ENCODE data around the gene CNTNAP2. TPM values are rescaled to one million over a fixed set of nuclear protein-coding genes. Genes with fewer than 3 reads are reported as not detected.

The CNTNAP2 gene
- total and polyA plus RNA-seq, 2 of the 8 experiments (the other 6 are each of a cell fraction or from before 2014, with no cell fraction given): 27.9 to 71.0 TPM

DNA sequence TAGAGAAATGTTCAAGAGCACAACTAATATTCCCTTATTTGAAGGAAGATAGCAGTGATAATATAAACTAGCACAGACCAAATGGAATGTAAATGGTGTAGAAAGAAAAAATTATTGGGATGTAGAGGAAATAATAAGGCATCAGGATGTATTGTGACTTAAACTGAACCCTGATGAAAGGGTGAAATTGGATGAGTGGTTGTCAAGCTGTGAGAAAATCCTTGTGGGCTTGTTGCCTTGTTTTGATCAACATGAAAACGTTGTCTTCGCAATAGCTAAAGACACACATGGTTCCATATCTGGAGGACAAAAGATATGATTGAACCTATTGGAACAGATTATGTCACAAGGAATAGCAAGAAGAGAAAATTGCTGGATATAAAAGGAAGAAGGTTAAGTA, 40.3 kb upstream of the CNTNAP2 start (continued):
- TF ChIP-seq, protein P1, sequence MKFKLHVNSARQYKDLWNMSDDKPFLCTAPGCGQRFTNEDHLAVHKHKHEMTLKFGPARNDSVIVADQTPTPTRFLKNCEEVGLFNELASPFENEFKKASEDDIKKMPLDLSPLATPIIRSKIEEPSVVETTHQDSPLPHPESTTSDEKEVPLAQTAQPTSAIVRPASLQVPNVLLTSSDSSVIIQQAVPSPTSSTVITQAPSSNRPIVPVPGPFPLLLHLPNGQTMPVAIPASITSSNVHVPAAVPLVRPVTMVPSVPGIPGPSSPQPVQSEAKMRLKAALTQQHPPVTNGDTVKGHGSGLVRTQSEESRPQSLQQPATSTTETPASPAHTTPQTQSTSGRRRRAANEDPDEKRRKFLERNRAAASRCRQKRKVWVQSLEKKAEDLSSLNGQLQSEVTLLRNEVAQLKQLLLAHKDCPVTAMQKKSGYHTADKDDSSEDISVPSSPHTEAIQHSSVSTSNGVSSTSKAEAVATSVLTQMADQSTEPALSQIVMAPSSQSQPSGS (IDR thresholded peaks at IDR 0.05; ENCODE audit: low read length): no peak
- TF ChIP-seq NRF1 (IDR thresholded peaks at IDR 0.05; ENCODE audit: low read depth, low read length): no peak
- no peak for TF ChIP-seq SIRT6 (IDR thresholded peaks at IDR 0.05; ENCODE audit: low read length)
